Liver (tissue), 9 donors: ENCODE data around the gene NHS. TPM values are rescaled to one million over a fixed set of nuclear protein-coding genes. Genes with fewer than 3 reads are reported as not detected.

Experiments used
- DNase-seq: peaks from one replicate; pipeline ENCODE4 v3.0.0-alpha.2; 2017; ENCODE audit warnings: low spot score
- H3K27ac ChIP-seq, 2 donors: one replicate each; pipeline ENCODE4 v1.7.0; 2013; ENCODE audit warnings: inconsistent platforms in 2 of 2, low read length in 2 of 2, control low read depth in 1 of 2, low read depth in 1 of 2, mild to moderate bottlenecking in 1 of 2
- H3K27me3 ChIP-seq, 4 donors: one replicate each; pipeline versions ENCODE4 v1.6.1 to v1.7.0; 2013; ENCODE audit warnings: low read length in 3 of 4, inconsistent platforms in 1 of 4, mild to moderate bottlenecking in 1 of 4, moderate library complexity in 1 of 4; ENCODE audit not compliant: control insufficient read depth in 4 of 4, insufficient read depth in 4 of 4
- H3K36me3 ChIP-seq, 4 donors: one replicate each; pipeline versions ENCODE4 v1.6.1 to v1.7.0; 2013; ENCODE audit warnings: low read length in 3 of 4, mild to moderate bottlenecking in 3 of 4, low read depth in 1 of 4, moderate library complexity in 1 of 4; ENCODE audit not compliant: control insufficient read depth in 4 of 4, insufficient read depth in 3 of 4
- H3K4me1 ChIP-seq, 4 donors: one replicate each; pipeline versions ENCODE4 v1.6.1 to v1.7.0; 2013; ENCODE audit warnings: low read length in 3 of 4, mild to moderate bottlenecking in 3 of 4, moderate library complexity in 1 of 4; ENCODE audit not compliant: control insufficient read depth in 4 of 4, insufficient read depth in 4 of 4
- H3K4me3 ChIP-seq, 3 donors: one replicate each; pipeline versions ENCODE4 v1.6.1 to v1.7.0; 2013; ENCODE audit warnings: low read length in 3 of 3, control low read depth in 1 of 3, low read depth in 1 of 3, mild to moderate bottlenecking in 1 of 3
- H3K9ac ChIP-seq, 2 donors: one replicate each; pipeline ENCODE4 v1.7.0; 2013; ENCODE audit warnings: low read length in 2 of 2, mild to moderate bottlenecking in 2 of 2, moderate library complexity in 2 of 2, control low read depth in 1 of 2, low read depth in 1 of 2
- H3K9me3 ChIP-seq, 4 donors: one replicate each; pipeline versions ENCODE4 v1.6.1 to v1.7.0; 2013; ENCODE audit warnings: low read length in 3 of 4; ENCODE audit not compliant: control insufficient read depth in 4 of 4
- ATF3 ChIP-seq: IDR thresholded peaks from 2 replicates; pipeline ENCODE4 v1.6.1; 2016; ENCODE audit warnings: antibody characterized with exemption
- CTCF ChIP-seq: fragments of 150-350 bp; IDR thresholded peaks from 2 replicates; pipeline ENCODE4 v1.5.1; 2017; ENCODE audit warnings: improper control_type of control experiment, low read depth, low read length; ENCODE audit not compliant: missing input control
- EGR1 ChIP-seq, 2 donors: IDR thresholded peaks; 2 replicates each; pipeline ENCODE4 v1.6.1; 2016 to 2018; ENCODE audit warnings: antibody characterized with exemption in 2 of 2, low read depth in 2 of 2
- FOXA1 ChIP-seq: IDR thresholded peaks from 2 replicates; pipeline ENCODE4 v1.6.1; 2016; ENCODE audit warnings: antibody characterized with exemption
- FOXA2 ChIP-seq: IDR thresholded peaks from 2 replicates; pipeline ENCODE4 v1.6.1; 2016; ENCODE audit warnings: antibody characterized with exemption
- GABPA ChIP-seq, 2 donors: IDR thresholded peaks in 1 of 2; conservative IDR thresholded peaks in 1 of 2; 2 replicates each; pipeline ENCODE4 v1.6.1; 2016; ENCODE audit warnings: antibody characterized with exemption in 2 of 2, mild to moderate bottlenecking in 1 of 2, moderate library complexity in 1 of 2
- HNF4A ChIP-seq, 2 donors: conservative IDR thresholded peaks; 2 replicates each; pipeline ENCODE4 v1.6.1; 2016; ENCODE audit warnings: antibody characterized with exemption in 2 of 2, mild to moderate bottlenecking in 2 of 2
- HNF4G ChIP-seq: IDR thresholded peaks from 2 replicates; pipeline ENCODE4 v1.6.1; 2016; ENCODE audit warnings: antibody characterized with exemption
- JUND ChIP-seq, 2 donors: IDR thresholded peaks; 2 replicates each; pipeline ENCODE4 v1.6.1; 2016; ENCODE audit warnings: antibody characterized with exemption in 2 of 2
- MAX ChIP-seq: IDR thresholded peaks from 2 replicates; pipeline ENCODE4 v1.6.1; 2016; ENCODE audit warnings: antibody characterized with exemption
- NR2F2 ChIP-seq: IDR thresholded peaks from 2 replicates; pipeline ENCODE4 v1.6.1; 2016; ENCODE audit warnings: antibody characterized with exemption
- RAD21 ChIP-seq, 2 donors: IDR thresholded peaks; 2 replicates each; pipeline ENCODE4 v1.6.1; 2016; ENCODE audit warnings: antibody characterized with exemption in 2 of 2, mild to moderate bottlenecking in 2 of 2
- REST ChIP-seq: IDR thresholded peaks from 2 replicates; pipeline ENCODE4 v1.6.1; 2016; ENCODE audit warnings: antibody characterized with exemption, mild to moderate bottlenecking
- SP1 ChIP-seq: IDR thresholded peaks from 2 replicates; pipeline ENCODE4 v1.6.1; 2018; ENCODE audit warnings: antibody characterized with exemption, mild to moderate bottlenecking
- TAF1 ChIP-seq: conservative IDR thresholded peaks from 2 replicates; pipeline ENCODE4 v1.6.1; 2016; ENCODE audit warnings: antibody characterized with exemption, mild to moderate bottlenecking
- YY1 ChIP-seq: IDR thresholded peaks from 2 replicates; pipeline ENCODE4 v1.6.1; 2016; ENCODE audit warnings: antibody characterized with exemption, mild to moderate bottlenecking
- ZBTB33 ChIP-seq: IDR thresholded peaks from 2 replicates; pipeline ENCODE4 v1.6.1; 2016; ENCODE audit warnings: antibody characterized with exemption
- WGBS: extraction: QIAGEN DNeasy Blood & Tissue Kit; methylation state at CpG from one replicate; pipeline ENCODE4 v1.1.7; 2013; 5-methylcytosine and 5-hydroxymethylcytosine counted together
- polyA plus RNA-seq, 2 donors: library from polyadenylated mRNA; stranded (reverse) in 1 of 2; unstranded in 1 of 2; fragments of 200-250 nt in 1 of 2; fragments of >200 nt in 1 of 2; fragmentation: Nextera tagmentation in 1 of 2; extraction: Ambion mirVana in 1 of 2; gene quantifications; one replicate each; pipeline versions ENCODE4 v1.2.1 to v1.2.3, GENCODE V29; 2013 to 2015
- total RNA-seq, 2 donors: library from RNA; depleted of rRNA; stranded (reverse); fragments of >200 nt; gene quantifications; one replicate each; pipeline ENCODE4 v1.2.3, GENCODE V29; 2014
- donor health status: healthy.
- donor health status: healthy.
- donor health status: healthy.
- donor health status: healthy.
- donor health status: healthy.

Gene NHS
- total and polyA plus RNA-seq, 4 donors, result 0.03 to 0.17 (median 0.10) TPM

- Histone ChIP-seq H3K9me3 (no peaks in the 10 kb centered on the region), H3K4me3 (no peak overlapping the region), H3K27ac (no peak overlapping the region), H3K4me1 (no peaks in the 10 kb centered on the region), H3K27me3 (peaks cover 0 to 9% (median 0%) of the 10 kb centered on the region in 4 donors), H3K36me3 (no peaks in the 10 kb centered on the region), H3K9ac (no peak overlapping the region)
- no peak for TF ChIP-seq YY1
- TF ChIP-seq FOXA1, result no peak
- TF ChIP-seq NR2F2, result no peak
- no peak for DNase-seq
- WGBS, result 70% methylated on average over 9 of the region's 9 CpGs
These were observed 4.8 kb upstream of the NHS start for GRCh38 chrX:17370191-17370590.

GRCh38 chrX:17372052-17372451 is 2.9 kb upstream of the NHS start:
- peaks cover 0 to 9% (median 0%) of the 10 kb centered on the region in 4 donors for H3K27me3 ChIP-seq
- H3K36me3 ChIP-seq, result no peaks in the 10 kb centered on the region
- no peak overlapping the region for H3K4me3 ChIP-seq
- H3K4me1 ChIP-seq, result peaks cover 0 to 16% (median 9%) of the 10 kb centered on the region in 4 donors
- no peak for TF ChIP-seq JUND (IDR thresholded peaks at IDR 0.05)
- TF ChIP-seq ATF3, result no peak
- TF ChIP-seq RAD21 (IDR thresholded peaks at IDR 0.05), result no peak
- no peak for TF ChIP-seq ZBTB33
- no peak for TF ChIP-seq HNF4G
- no peak for TF ChIP-seq TAF1
- no peak for TF ChIP-seq YY1
- TF ChIP-seq MAX, result no peak
- TF ChIP-seq HNF4A (conservative IDR thresholded peaks at IDR 0.05), result no peak
- TF ChIP-seq FOXA1, result no peak
- no peak for DNase-seq
- H3K27ac ChIP-seq, result no peak overlapping the region
- no peaks in the 10 kb centered on the region for H3K9me3 ChIP-seq
- no peak overlapping the region for H3K9ac ChIP-seq
- 82% methylated on average over 8 of the region's 8 CpGs for WGBS

- no peak overlapping the region for H3K4me3 ChIP-seq
- peaks cover 0 to 9% (median 0%) of the 10 kb centered on the region in 4 donors for H3K27me3 ChIP-seq
- H3K9me3 ChIP-seq, result no peaks in the 10 kb centered on the region
- H3K27ac ChIP-seq, result no peak overlapping the region
- DNase-seq, result no peak
- WGBS, result 83% methylated on average over 3 of the region's 3 CpGs
- H3K9ac ChIP-seq, result no peak overlapping the region
- no peaks in the 10 kb centered on the region for H3K36me3 ChIP-seq
- peaks cover 0 to 16% (median 10%) of the 10 kb centered on the region in 4 donors for H3K4me1 ChIP-seq
- TF ChIP-seq JUND (IDR thresholded peaks at IDR 0.05), result no peak
- TF ChIP-seq GABPA (IDR thresholded peaks at IDR 0.05 in 1 of 2, conservative IDR thresholded peaks at IDR 0.05 in 1 of 2), result no peak
- no peak for TF ChIP-seq REST
- TF ChIP-seq MAX, result no peak
- no peak for TF ChIP-seq SP1
- TF ChIP-seq RAD21 (IDR thresholded peaks at IDR 0.05), result no peak
- TF ChIP-seq EGR1 (IDR thresholded peaks at IDR 0.05; ENCODE audit: low read depth in 2 of 2), result no peak
- TF ChIP-seq TAF1, result no peak
- TF ChIP-seq ATF3, result no peak
- TF ChIP-seq ZBTB33, result no peak
- no peak for TF ChIP-seq NR2F2
- TF ChIP-seq FOXA1, result no peak
- TF ChIP-seq CTCF, result no peak
- no peak for TF ChIP-seq FOXA2
- TF ChIP-seq YY1, result no peak
These were observed 1.7 kb upstream of the NHS start for GRCh38 chrX:17373337-17373736.
